HG03139 (cell line): ENCODE results near the gene ATP9B.
"Not testable (repeated sequence)": the region's sequence is repeated elsewhere in the genome, so short reads cannot be mapped to it uniquely, and the experiment has no call there.

Source experiments
- ATAC-seq: cut with Tn5 transposase; IDR thresholded peaks from one replicate; pipeline ENCODE4 v1.9.1; 2021; ENCODE audit not compliant: unreplicated experiment

Gene ATP9B

GRCh38 chr18:79227621-79228020 lies 158.4 kb downstream of the ATP9B start:
- no peak for ATAC-seq

GRCh38 chr18:79229431-79229830 lies 160.2 kb downstream of the ATP9B start:
- ATAC-seq = no peak

- no peak for ATAC-seq
Measured at GRCh38 chr18:79234438-79234837, 165.2 kb downstream of the ATP9B start.

- no peak for ATAC-seq
Measured at GRCh38 chr18:79239631-79240030, 170.4 kb downstream of the ATP9B start.

- no peak for ATAC-seq
Measured at GRCh38 chr18:79241755-79242154, 172.6 kb downstream of the ATP9B start.

GRCh38 chr18:79242246-79242645 lies 173.1 kb downstream of the ATP9B start:
- no peak for ATAC-seq

- ATAC-seq = no peak
Measured at GRCh38 chr18:79245517-79246001, 176.4 kb downstream of the ATP9B start.

GRCh38 chr18:79246309-79247108 lies 177.3 kb downstream of the ATP9B start:
- peak; percentile 98 for ATAC-seq

- no peak for ATAC-seq
Measured at GRCh38 chr18:79248495-79249060, 179.4 kb downstream of the ATP9B start.

- no peak for ATAC-seq
Measured at GRCh38 chr18:79250301-79250981, 181.2 kb downstream of the ATP9B start.

GRCh38 chr18:79251021-79251420 lies 181.8 kb downstream of the ATP9B start:
- ATAC-seq = no peak

- ATAC-seq = no peak
Measured at GRCh38 chr18:79252904-79253633, 183.9 kb downstream of the ATP9B start.

- no peak for ATAC-seq
Measured at GRCh38 chr18:79257480-79257879, 188.3 kb downstream of the ATP9B start.

- no peak for ATAC-seq
Measured at GRCh38 chr18:79258447-79258846, 189.3 kb downstream of the ATP9B start.

- no peak for ATAC-seq
Measured at GRCh38 chr18:79259218-79259617, 190.0 kb downstream of the ATP9B start.

- no peak for ATAC-seq
Measured at GRCh38 chr18:79260023-79260422, 190.8 kb downstream of the ATP9B start.

- no peak for ATAC-seq
Measured at GRCh38 chr18:79260510-79260909, 191.3 kb downstream of the ATP9B start.

- not testable (repeated sequence) for ATAC-seq
Measured at GRCh38 chr18:79265068-79265467, 195.9 kb downstream of the ATP9B start.

GRCh38 chr18:79271812-79272211 lies 202.6 kb downstream of the ATP9B start:
- ATAC-seq = not testable (repeated sequence)

- no peak for ATAC-seq
Measured at GRCh38 chr18:79272916-79273315, 203.7 kb downstream of the ATP9B start.

- no peak for ATAC-seq
Measured at GRCh38 chr18:79274823-79275222, 205.6 kb downstream of the ATP9B start.
